ENCODE results near the gene IWS1. TPM values are rescaled to one million over a fixed set of nuclear protein-coding genes. Genes with fewer than 3 reads are reported as not detected.

Gene IWS1
- total and polyA plus RNA-seq, 9 of the 15 experiments (the other 6 are each of a cell fraction or from before 2014, with no cell fraction given), result 20.8 to 67.2 (median 46.6) TPM

DNA sequence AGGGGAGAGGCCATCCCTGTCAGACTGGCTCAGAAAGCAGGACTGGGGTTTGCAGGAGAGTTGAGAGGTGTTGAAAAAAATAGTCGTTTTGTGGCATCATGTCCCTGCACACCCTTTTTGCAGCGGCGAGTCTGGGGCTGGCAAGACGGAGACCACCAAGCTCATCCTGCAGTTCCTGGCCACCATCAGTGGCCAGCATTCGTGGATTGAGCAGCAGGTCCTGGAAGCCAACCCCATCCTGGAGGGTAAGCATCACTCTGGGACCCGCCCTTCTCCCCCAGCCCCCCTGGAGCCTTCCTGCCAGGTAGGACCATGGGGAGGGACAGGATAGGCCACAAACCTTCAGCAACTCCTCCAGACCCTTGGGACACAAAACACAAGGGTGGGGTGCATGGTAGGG, 43.4 kb upstream of the IWS1 start:
- Histone ChIP-seq H2AFZ (ENCODE audit: low read depth, low read length) (no peak overlapping the region), H4K20me1 (replicated peaks; ENCODE audit: control insufficient read depth, insufficient read depth, low read length) (peaks cover 11% of the 10 kb centered on the region), H3K4me2 (ENCODE audit: insufficient read depth, low read length) (no peak overlapping the region), H3K27ac (ENCODE audit: extremely low read depth, low read depth, low read length) (no peak overlapping the region), H3K27me3 (ENCODE audit: control insufficient read depth in 2 of 2, insufficient read depth in 2 of 2, low read length in 2 of 2) (peaks cover 53 to 90% of the 10 kb centered on the region in 2 experiments), H3K36me3 (ENCODE audit: control insufficient read depth, insufficient read depth, low read length) (no peaks in the 10 kb centered on the region), H3K9ac (ENCODE audit: insufficient read depth in 1 of 2, low read depth in 2 of 2, low read length in 2 of 2) (no peak overlapping the region), H3K4me1 (replicated peaks in 1 of 2; ENCODE audit: control insufficient read depth in 2 of 2, insufficient read depth in 2 of 2, low read length in 2 of 2) (no peaks in the 10 kb centered on the region; a peak in 1 of 5 replicates), H3K4me3 (no peak overlapping the region), H3K79me2 (ENCODE audit: control insufficient read depth, insufficient read depth, low read length) (no peaks in the 10 kb centered on the region), H3K9me1 (ENCODE audit: control insufficient read depth, insufficient read depth, low read length) (no peaks in the 10 kb centered on the region), H3K9me3 (replicated peaks; ENCODE audit: control insufficient read depth, insufficient read depth, low read depth, low read length) (no peaks in the 10 kb centered on the region)
- no TSS peak for BruUV-seq (replicated peaks)
- FAIRE-seq (no peak), ATAC-seq (no peak), DNase-seq (ENCODE audit: extremely low read depth in 1 of 4, low spot score in 3 of 4) (no peak)
- 7% methylated on average over 4 of the region's 6 CpGs for WGBS (ENCODE audit: insufficient coverage, low coverage, missing lambda C conversion rate)
- CTCF ChIA-PET (ENCODE audit: low intra/inter-chr PET ratio), result no interaction called here
- POLR2A ChIA-PET, result interaction anchor here (0.6 kb wide), 1 partner anchor 39 kb away, joined by 4 read pairs; no protein-coding TSS in a partner anchor
- in situ Hi-C loops (cut with MboI) (no loop called here), intact Hi-C loops (cut with micrococcal nuclease) (no loop called here)
- TF ChIP-seq FOXA1 (IDR thresholded peaks at IDR 0.05; ENCODE audit: borderline replicate concordance), result no peak
- TF ChIP-seq COPS2 (conservative IDR thresholded peaks at IDR 0.05), result no peak
- TF ChIP-seq, protein P1, sequence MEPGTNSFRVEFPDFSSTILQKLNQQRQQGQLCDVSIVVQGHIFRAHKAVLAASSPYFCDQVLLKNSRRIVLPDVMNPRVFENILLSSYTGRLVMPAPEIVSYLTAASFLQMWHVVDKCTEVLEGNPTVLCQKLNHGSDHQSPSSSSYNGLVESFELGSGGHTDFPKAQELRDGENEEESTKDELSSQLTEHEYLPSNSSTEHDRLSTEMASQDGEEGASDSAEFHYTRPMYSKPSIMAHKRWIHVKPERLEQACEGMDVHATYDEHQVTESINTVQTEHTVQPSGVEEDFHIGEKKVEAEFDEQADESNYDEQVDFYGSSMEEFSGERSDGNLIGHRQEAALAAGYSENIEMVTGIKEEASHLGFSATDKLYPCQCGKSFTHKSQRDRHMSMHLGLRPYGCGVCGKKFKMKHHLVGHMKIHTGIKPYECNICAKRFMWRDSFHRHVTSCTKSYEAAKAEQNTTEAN (CRISPR knock-in tag; IDR thresholded peaks at IDR 0.05), result no peak
- TF ChIP-seq, protein P2, sequence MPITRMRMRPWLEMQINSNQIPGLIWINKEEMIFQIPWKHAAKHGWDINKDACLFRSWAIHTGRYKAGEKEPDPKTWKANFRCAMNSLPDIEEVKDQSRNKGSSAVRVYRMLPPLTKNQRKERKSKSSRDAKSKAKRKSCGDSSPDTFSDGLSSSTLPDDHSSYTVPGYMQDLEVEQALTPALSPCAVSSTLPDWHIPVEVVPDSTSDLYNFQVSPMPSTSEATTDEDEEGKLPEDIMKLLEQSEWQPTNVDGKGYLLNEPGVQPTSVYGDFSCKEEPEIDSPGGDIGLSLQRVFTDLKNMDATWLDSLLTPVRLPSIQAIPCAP (CRISPR knock-in tag; IDR thresholded peaks at IDR 0.05; ENCODE audit: borderline replicate concordance), result no peak
- no peak for TF ChIP-seq RAD21 (CRISPR knock-in tag; conservative IDR thresholded peaks at IDR 0.05 in 1 of 2, IDR thresholded peaks at IDR 0.05 in 1 of 2)
- TF ChIP-seq ZNF551 (CRISPR knock-in tag; IDR thresholded peaks at IDR 0.05), result no peak
- TF ChIP-seq ZNF444 (CRISPR knock-in tag; IDR thresholded peaks at IDR 0.05), result no peak
- TF ChIP-seq HCFC1 (IDR thresholded peaks at IDR 0.05; ENCODE audit: low read depth, low read length), result no peak
- TF ChIP-seq ZNF668 (CRISPR knock-in tag; IDR thresholded peaks at IDR 0.05), result no peak
- no peak for TF ChIP-seq E2F8 (IDR thresholded peaks at IDR 0.05; ENCODE audit: low read depth, partially characterized antibody)
- no peak for TF ChIP-seq SNIP1 (IDR thresholded peaks at IDR 0.05; ENCODE audit: low read depth)
- no peak for TF ChIP-seq GATA2 (CRISPR knock-in tag; IDR thresholded peaks at IDR 0.05)
- TF ChIP-seq HDAC3 (IDR thresholded peaks at IDR 0.05; ENCODE audit: borderline replicate concordance, partially characterized antibody), result no peak
- TF ChIP-seq ZNF395 (CRISPR knock-in tag; IDR thresholded peaks at IDR 0.05), result no peak
- no peak for TF ChIP-seq GTF2A2 (tag; IDR thresholded peaks at IDR 0.05)
